Left cardiac atrium (tissue), 4 donors: ENCODE measurements around the gene SPEG. TPM values are rescaled to one million over a fixed set of nuclear protein-coding genes. Genes with fewer than 3 reads are reported as not detected.

Experiments used
- ATAC-seq, 2 donors: fragments of 200-7000 bp; cut with Tn5 transposase; one replicate each; pipeline ENCODE4 v1.9.1; 2020; ENCODE audit warnings: mild to moderate bottlenecking in 2 of 2, moderate library complexity in 2 of 2
- DNase-seq: peaks from one replicate; pipeline ENCODE4 v3.0.0-alpha.2; 2020
- intact Hi-C, 2 donors: fragments of 100-400 bp; cut with DNase I; formaldehyde crosslinking; loops; one replicate each; pipeline versions ENCODE4 v1.14.1 to v1.15.1; 2022 to 2023
- total RNA-seq, 2 donors: library from RNA; stranded (reverse); fragmentation: NEBNext Ultra II Directional; extraction: Animal tissue kit (Norgen Biotek cat#: 25700); gene quantifications; one replicate each; pipeline ENCODE4 v1.2.1, GENCODE V29; 2021
- donor health status: DM: no; HTN: yes; CAD: no.
- donor health status: DM: no; HTN: yes; CAD: no; lungs with severe emphysema.
- donor health status: DM: yes; HTN: yes; CAD: no.
- donor health status: Dilated cardiomyopathy.

The SPEG gene
- total RNA-seq, 2 donors from 2014 or later, result 94.6 to 94.9 TPM

DNA sequence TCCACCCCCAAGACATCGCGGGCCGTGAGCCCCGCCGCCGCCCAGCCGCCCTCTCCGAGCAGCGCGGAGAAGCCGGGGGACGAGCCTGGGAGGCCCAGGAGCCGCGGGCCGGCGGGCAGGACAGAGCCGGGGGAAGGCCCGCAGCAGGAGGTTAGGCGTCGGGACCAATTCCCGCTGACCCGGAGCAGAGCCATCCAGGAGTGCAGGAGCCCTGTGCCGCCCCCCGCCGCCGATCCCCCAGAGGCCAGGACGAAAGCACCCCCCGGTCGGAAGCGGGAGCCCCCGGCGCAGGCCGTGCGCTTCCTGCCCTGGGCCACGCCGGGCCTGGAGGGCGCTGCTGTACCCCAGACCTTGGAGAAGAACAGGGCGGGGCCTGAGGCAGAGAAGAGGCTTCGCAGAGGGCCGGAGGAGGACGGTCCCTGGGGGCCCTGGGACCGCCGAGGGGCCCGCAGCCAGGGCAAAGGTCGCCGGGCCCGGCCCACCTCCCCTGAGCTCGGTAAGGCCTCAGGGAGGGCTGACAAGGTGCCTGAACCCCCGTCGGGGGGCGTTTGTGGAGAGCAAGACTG lies 14.2 kb downstream of the SPEG start:
- DNase-seq, result no peak
- intact Hi-C loops, result no loop called here
- ATAC-seq, result no peak

- DNase-seq (no peak), ATAC-seq (no peak)
- intact Hi-C loops, result no loop called here
Measured at GRCh38 chr2:219449609-219450008, 15.0 kb downstream of the SPEG start.

GRCh38 chr2:219451661-219452360 lies 17.2 kb downstream of the SPEG start:
- DNase-seq, result peak; percentile 82
- intact Hi-C loops, result no loop called here
- peak; percentile 43 to 57 for ATAC-seq

DNA sequence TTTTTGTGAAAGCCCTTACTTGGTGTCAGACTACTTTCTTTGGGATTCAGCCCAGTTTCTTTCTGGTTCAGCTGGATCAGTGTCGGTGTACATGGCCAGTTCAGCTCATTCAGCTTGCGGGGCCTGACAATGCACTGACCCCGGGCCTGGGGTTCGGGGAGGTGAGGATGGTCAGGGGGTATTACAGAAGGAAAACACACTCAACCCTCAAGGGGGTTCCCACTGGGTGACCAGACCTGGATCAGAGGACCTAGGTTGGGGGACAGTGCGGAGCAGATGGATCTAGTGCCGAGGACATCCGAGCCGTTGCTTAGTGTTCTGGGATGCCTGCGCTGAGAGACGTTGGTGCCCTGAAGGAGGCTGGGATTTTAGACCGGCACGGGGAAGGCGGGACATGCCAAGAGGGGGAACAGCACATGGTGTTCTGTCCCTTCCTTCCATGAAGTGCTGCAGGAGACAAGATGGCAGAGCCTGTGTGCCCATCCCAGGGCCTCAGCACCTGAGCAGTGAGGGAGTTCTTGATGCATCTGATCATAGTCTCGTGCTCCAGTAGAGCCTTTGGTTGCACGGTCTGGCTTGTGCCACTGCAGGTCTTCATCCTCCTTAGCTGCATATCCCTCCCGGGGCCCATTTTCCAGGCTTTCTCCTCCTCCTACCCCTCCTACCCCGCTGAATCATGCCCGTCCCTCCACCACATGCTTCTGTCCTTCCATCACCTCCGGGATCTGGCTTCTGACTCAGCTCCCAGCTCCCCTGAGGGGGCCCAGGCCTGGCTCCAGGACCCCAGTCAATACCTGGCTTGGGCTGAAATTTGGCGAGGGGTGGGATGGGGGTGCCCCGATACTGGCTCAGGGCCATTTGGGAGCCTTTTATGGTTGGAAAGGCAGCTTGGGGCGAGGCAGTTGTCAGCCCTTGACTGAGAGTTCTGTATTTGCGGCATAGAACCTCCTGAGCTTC lies 18.0 kb downstream of the SPEG start:
- ATAC-seq, result peak; percentile 50 to 91
- peak; percentile 71 for DNase-seq
- intact Hi-C loops, result no loop called here

- DNase-seq (peak; percentile 87), ATAC-seq (peak; percentile 70 to 71)
- intact Hi-C loops, result no loop called here
Measured at GRCh38 chr2:219453671-219454590, 19.3 kb downstream of the SPEG start.

GRCh38 chr2:219455581-219455980 lies 20.9 kb downstream of the SPEG start:
- no peak for ATAC-seq
- DNase-seq, result no peak
- intact Hi-C loops, result no loop called here

DNA sequence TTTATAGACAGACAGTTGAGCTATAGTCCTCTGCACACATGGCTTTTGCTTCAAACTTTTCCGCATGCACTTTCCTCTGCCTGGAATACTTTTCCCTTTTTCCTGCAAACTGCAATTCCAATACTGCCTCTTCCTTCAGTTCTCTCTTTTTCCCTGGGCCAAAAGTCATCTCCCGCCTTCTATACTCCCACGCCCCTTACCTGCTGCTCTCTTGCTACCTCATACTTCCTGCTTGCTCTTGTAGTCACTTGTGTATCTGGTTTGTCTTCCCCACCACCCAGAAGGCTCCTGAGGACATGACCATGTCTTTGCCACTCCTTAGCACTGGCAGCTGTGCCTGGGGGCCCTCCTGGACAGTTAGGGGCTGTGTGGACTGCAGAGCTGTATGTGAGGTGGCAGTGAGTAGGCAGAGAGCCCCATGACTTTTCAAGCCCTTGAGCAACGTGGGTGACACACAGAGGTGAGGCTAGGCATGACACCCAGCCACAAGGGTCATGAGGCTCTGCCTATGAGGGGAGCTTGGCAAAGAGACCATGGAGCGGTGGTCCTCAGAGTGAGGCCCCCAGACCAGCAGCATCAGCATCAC lies 23.2 kb downstream of the SPEG start:
- intact Hi-C loops, result no loop called here
- DNase-seq (no peak), ATAC-seq (no peak)

GRCh38 chr2:219458996-219459395 lies 24.4 kb downstream of the SPEG start:
- intact Hi-C loops, result loop anchor here in 1 of 2 donors (1.0 kb wide), 1 partner anchor 71 kb away; no protein-coding TSS in a partner anchor
- DNase-seq (no peak), ATAC-seq (no peak)

DNA sequence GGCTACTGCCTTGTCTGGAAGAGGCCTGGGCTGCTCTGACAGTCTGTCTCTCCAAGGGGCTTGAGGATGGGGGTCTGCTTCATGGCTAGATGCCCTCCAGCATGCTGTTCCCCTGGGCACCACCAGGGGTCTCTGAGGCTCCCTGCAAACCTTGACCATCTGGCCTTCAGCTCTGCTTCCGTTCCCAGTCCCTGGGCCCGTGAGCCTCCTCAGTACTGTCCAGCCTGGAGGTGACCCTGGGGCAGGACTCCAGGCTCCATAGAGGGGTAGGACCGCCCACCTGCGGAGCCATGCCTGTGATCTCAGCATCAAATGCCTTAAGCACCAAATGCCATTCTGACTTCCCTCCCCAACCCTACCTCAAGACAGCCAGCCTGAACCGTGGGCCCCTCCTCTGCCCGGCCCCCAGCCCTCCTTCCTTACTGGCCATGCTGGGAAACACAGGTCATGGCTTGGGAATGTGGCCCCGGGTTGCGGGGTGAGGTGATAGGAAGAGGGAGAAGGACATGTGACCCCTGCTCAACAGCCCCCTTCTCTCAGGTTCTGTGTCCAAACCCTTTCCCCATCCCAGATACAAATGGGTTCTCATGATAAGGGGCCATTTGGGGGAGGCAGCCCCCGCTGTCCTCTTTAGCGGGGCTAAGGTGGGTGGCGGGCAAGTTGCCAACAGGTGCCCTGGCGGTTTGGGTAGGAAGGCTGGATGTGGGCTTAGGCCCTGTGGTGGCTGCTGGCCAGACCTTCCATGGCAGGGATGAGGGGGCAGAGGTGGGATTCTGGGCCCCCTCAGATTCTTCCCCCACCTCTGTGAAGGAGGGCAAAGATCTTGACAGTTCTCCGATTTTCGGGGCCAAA lies 25.0 kb downstream of the SPEG start:
- intact Hi-C loops, result loop anchor here in 1 of 2 donors (1.0 kb wide), 1 partner anchor 71 kb away; no protein-coding TSS in a partner anchor
- peak; percentile 70 for DNase-seq

DNA sequence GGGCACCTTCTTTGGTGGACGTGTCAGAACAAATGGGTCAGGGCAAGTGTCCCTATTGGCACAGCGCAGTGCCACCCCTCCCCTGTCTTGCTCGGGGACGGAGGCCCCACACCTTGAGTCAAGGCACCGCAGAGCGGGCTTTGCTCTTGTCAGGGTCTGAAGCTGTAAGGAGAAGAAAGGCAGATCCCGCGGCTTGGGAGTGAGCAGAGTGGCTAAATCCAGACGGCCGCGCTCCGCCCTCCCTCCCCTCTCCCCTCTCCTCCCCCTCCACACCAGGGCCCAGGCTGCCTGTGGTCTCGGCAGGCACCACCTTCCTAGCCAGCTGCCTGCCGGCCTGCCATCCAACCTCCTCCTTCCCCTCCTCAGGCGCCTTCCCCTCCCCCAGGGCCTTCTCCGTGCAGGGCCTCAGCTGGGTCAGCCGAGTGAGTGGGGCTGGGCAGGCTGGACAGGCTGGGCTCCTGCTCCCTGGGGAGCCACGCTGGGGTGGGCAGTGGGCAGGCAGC lies 25.8 kb downstream of the SPEG start:
- DNase-seq (peak; percentile 77), ATAC-seq (peak; percentile 84 to 86)
- intact Hi-C loops, result no loop called here

More for the DNA sequence above, 25.0 kb downstream of the SPEG start:
- peak; percentile 62 to 70 for ATAC-seq

DNA sequence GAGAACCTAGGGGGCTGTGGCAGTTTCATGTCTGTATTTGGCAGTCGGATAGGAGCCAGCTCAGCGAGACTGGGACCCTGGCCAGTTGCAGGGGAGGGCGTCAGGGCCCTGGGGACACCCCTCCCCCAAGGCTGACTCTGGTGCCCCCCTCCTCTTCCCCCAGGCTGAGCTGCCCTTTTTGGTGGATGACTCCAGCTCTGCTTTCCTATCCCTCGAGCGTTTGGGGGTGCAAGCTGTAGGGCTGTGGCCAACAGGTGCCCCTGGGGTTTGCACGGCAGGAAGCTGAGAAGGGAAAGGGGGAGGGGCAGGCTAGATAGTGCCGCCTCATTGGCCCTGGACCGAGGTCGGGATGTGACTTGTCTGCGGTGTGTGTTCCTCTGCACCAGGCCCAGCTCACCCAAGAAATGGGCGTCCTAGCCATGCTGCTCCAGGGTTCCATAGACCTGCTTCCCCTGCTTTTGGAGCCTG lies 26.4 kb downstream of the SPEG start:
- DNase-seq, result no peak
- intact Hi-C loops, result no loop called here
- ATAC-seq, result peak; percentile 50 to 64

GRCh38 chr2:219461669-219462068 lies 27.0 kb downstream of the SPEG start:
- ATAC-seq (no peak), DNase-seq (no peak)
- intact Hi-C loops, result no loop called here

DNA sequence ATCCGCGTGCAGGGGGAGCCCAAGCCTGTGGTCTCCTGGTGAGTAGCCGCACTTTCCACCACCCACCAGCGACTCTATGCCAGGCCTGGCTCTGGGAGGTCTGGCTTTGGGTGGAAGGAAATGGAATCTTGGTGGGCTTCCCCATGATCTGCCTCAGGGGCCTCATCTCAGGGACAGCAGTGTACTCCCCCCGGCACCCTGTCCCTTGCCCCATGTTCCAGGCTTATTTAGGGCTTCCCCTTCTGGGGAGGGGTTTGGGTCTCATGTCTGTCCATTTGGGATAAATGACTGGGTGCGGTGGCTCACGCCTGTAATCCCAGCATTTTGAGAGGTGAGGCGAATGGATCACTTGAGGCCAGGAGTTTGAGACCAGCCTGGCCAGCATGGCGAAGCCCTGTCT lies 27.7 kb downstream of the SPEG start:
- intact Hi-C loops, result no loop called here
- ATAC-seq (no peak), DNase-seq (no peak)

- ATAC-seq, result no peak
- DNase-seq, result no peak
- intact Hi-C loops, result no loop called here
Measured at GRCh38 chr2:219464286-219465032, 29.8 kb downstream of the SPEG start.

- intact Hi-C loops, result no loop called here
- DNase-seq (no peak), ATAC-seq (no peak)
Measured at GRCh38 chr2:219465659-219466561, 31.3 kb downstream of the SPEG start.
